CD4-positive, CD25-positive, alpha-beta regulatory T cell (primary cell): Measurements from ENCODE around the gene TTC5. TPM values are rescaled to one million over a fixed set of nuclear protein-coding genes. Genes with fewer than 3 reads are reported as not detected.
"Not testable (repeated sequence)": the region's sequence is repeated elsewhere in the genome, so short reads cannot be mapped to it uniquely, and the experiment has no call there.

Experiments
- ATAC-seq, 2 donors: fragments of 150-1000 bp; cut with Tn5 transposase; one replicate each; pipeline ENCODE4 v1.10.0; 2021; ENCODE audit warnings: low read depth in 2 of 2, moderate number of reproducible peaks in 2 of 2, moderate library complexity in 1 of 2
- DNase-seq, 3 donors: peaks; one replicate each; pipeline versions ENCODE4 v3.0.0 to v3.0.0-alpha.2; 2012 to 2022; ENCODE audit warnings: mixed read lengths in 1 of 3
- H3K27ac ChIP-seq: one replicate; pipeline ENCODE4 v1.7.0; 2013; ENCODE audit warnings: mild to moderate bottlenecking, low read length; ENCODE audit not compliant: insufficient read depth, poor library complexity, severe bottlenecking
- H3K27me3 ChIP-seq: one replicate; pipeline ENCODE4 v1.7.0; 2013; ENCODE audit warnings: low read length; ENCODE audit not compliant: control insufficient read depth, insufficient read depth
- H3K36me3 ChIP-seq: one replicate; pipeline ENCODE4 v1.7.0; 2013; ENCODE audit warnings: mild to moderate bottlenecking, low read length, moderate library complexity; ENCODE audit not compliant: control insufficient read depth, insufficient read depth
- H3K4me1 ChIP-seq: 2 replicates; pipeline ENCODE4 v1.7.0; 2013; ENCODE audit warnings: mild to moderate bottlenecking, low read length; ENCODE audit not compliant: insufficient read depth, control insufficient read depth, poor library complexity, severe bottlenecking
- H3K4me3 ChIP-seq: one replicate; pipeline ENCODE4 v1.7.0; 2013; ENCODE audit warnings: low read depth, mild to moderate bottlenecking, low read length, moderate library complexity
- H3K9me3 ChIP-seq, 2 experiments: 1 replicate in 1 of 2; 2 replicates in 1 of 2; pipeline ENCODE4 v1.7.0; 2013; ENCODE audit warnings: low read length in 2 of 2, mild to moderate bottlenecking in 1 of 2, moderate library complexity in 1 of 2; ENCODE audit not compliant: control insufficient read depth in 2 of 2
- H3K27ac Mint-ChIP-seq, 3 donors: one replicate each; pipeline ENCODE4 v1.8.0; 2020 to 2022; ENCODE audit warnings: mild to moderate bottlenecking in 3 of 3, mixed read lengths in 3 of 3, moderate library complexity in 2 of 3
- H3K27me3 Mint-ChIP-seq: one replicate; pipeline ENCODE4 v1.8.0; 2022; ENCODE audit warnings: mild to moderate bottlenecking, mixed read lengths
- H3K36me3 Mint-ChIP-seq: one replicate; pipeline ENCODE4 v1.8.0; 2020; ENCODE audit warnings: mixed read lengths
- H3K4me1 Mint-ChIP-seq, 4 donors: one replicate each; pipeline ENCODE4 v1.8.0; 2020 to 2022; ENCODE audit warnings: mixed read lengths in 4 of 4, mild to moderate bottlenecking in 1 of 4
- H3K4me3 Mint-ChIP-seq, 4 donors: one replicate each; pipeline ENCODE4 v1.8.0; 2020 to 2022; ENCODE audit warnings: mild to moderate bottlenecking in 4 of 4, mixed read lengths in 4 of 4, moderate library complexity in 3 of 4
- H3K9me3 Mint-ChIP-seq, 7 donors: one replicate each; pipeline ENCODE4 v1.8.0; 2020 to 2022; ENCODE audit warnings: mixed read lengths in 7 of 7, mild to moderate bottlenecking in 3 of 7, moderate library complexity in 2 of 7
- polyA plus RNA-seq, 4 donors: library from polyadenylated mRNA; unstranded; fragments of 300-500 nt; fragmentation: Illumina TruSeq; gene quantifications; one replicate each; pipeline ENCODE4 v1.2.3, GENCODE V29; 2021
- total RNA-seq: library from RNA; stranded (reverse); gene quantifications from one replicate; pipeline ENCODE4 v1.2.3, GENCODE V29; 2022

TTC5 gene
- total and polyA plus RNA-seq, 5 donors from 2014 or later: 17.0 to 24.1 (median 18.9) TPM

DNA sequence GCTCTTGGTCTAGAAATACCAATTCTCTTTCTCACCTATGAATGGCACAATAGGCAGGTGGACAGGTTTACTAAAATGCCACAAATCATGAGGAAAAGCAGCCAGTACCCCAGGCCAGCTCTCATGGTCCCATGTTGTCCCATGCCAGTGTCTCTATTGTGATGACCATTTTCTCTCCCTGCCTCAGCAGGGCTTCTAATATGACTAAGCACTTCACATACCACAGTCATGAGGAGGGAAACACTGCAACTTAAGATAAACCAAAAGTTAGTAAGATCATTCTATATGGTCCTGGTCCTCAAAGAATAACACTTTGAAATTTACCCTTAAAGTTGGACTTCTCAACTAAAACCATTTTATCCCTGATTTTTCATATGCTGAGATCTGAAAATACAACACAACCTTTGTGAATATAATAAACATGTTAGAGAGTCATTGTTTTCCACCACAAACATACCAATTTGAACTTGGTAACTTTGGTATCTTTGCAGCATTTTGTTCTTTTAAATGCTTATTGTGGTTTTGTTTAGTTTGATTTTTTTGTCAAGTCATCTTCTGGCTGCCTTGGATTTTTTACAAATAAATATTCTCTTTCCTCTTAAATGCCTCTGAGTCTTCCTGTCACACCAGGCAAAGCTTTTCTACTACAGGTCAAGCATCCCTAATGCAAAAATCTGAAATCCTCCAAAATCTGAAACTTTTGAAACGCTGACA, 3.6 kb downstream of the TTC5 start:
- DNase-seq: no peak
- ATAC-seq: no peak
- H3K27me3 ChIP-seq: no peaks in the 10 kb centered on the region
- peaks cover 21 to 40% (median 29%) of the 10 kb centered on the region in 4 donors for H3K4me1 Mint-ChIP-seq
- H3K4me1 ChIP-seq: peaks cover 25% of the 10 kb centered on the region
- H3K4me3 Mint-ChIP-seq: no peak overlapping the region
- peaks cover 43% of the 10 kb centered on the region for H3K36me3 ChIP-seq
- H3K9me3 Mint-ChIP-seq: no peaks in the 10 kb centered on the region
- H3K27ac ChIP-seq: no peak overlapping the region
- H3K27ac Mint-ChIP-seq: peak overlapping the region in 1 of 3 donors; percentile 34
- no peaks in the 10 kb centered on the region for H3K9me3 ChIP-seq
- H3K36me3 Mint-ChIP-seq: peaks cover 41% of the 10 kb centered on the region
- no peaks in the 10 kb centered on the region for H3K27me3 Mint-ChIP-seq
- H3K4me3 ChIP-seq: no peak overlapping the region

DNA sequence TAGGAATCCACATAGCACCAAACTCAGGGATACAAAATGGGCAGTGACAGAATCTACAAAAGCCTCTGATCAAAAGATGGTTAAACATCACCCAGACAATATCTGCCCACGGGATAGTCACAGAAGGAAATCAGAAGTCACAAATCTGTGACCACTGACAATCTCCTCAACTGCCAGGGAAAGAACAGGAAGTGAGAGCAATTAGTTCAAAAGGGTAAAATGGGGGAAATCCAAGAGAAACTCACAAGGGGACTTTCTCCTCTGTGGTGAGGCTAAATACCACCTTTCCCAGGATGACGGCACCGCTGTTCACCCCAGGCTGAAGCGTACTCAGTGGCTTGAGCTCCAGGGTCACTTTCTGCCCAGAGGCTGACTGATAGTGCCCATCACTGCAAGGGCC, 10.7 kb downstream of the TTC5 start:
- Mint-ChIP-seq H3K4me3 (no peak overlapping the region), H3K4me1 (peaks cover 0 to 17% (median 5%) of the 10 kb centered on the region in 4 donors), H3K27ac (peak overlapping the region in 1 of 3 donors; percentile 57), H3K36me3 (peaks cover 60% of the 10 kb centered on the region), H3K9me3 (no peaks in the 10 kb centered on the region), H3K27me3 (no peaks in the 10 kb centered on the region)
- Histone ChIP-seq H3K4me1 (no peaks in the 10 kb centered on the region), H3K27me3 (no peaks in the 10 kb centered on the region), H3K4me3 (no peak overlapping the region), H3K9me3 (no peaks in the 10 kb centered on the region), H3K27ac (no peak overlapping the region), H3K36me3 (peaks cover 91% of the 10 kb centered on the region)
- no peak for ATAC-seq
- DNase-seq: no peak

DNA sequence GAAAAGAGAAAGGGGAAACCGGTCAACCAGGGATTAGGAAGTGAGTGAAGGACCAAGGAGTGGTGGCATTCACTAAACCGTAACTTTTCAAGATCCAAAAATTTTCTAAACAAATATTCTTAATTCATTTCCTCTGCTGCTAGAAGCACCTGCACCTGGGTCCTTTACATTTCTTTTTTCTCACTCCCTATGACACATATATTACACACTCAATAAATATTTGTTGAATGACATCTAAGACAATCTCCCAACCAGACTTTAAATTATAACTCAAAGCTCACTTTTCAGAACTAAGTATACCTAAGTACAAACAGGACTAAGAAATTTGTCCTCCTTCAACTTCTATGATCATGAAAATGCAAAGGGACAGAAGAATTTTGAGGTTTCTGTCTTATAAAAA, 11.1 kb downstream of the TTC5 start:
- ATAC-seq (no peak), DNase-seq (no peak)
- no peaks in the 10 kb centered on the region for H3K27me3 ChIP-seq
- peaks cover 96% of the 10 kb centered on the region for H3K36me3 ChIP-seq
- no peak overlapping the region for H3K27ac ChIP-seq
- Mint-ChIP-seq H3K9me3 (no peaks in the 10 kb centered on the region), H3K4me3 (no peak overlapping the region), H3K36me3 (peaks cover 64% of the 10 kb centered on the region), H3K27ac (peak overlapping the region in 1 of 3 donors; percentile 57), H3K27me3 (no peaks in the 10 kb centered on the region), H3K4me1 (peaks cover 0 to 17% (median 5%) of the 10 kb centered on the region in 4 donors)
- no peak overlapping the region for H3K4me3 ChIP-seq
- no peaks in the 10 kb centered on the region for H3K4me1 ChIP-seq
- H3K9me3 ChIP-seq: no peaks in the 10 kb centered on the region

DNA sequence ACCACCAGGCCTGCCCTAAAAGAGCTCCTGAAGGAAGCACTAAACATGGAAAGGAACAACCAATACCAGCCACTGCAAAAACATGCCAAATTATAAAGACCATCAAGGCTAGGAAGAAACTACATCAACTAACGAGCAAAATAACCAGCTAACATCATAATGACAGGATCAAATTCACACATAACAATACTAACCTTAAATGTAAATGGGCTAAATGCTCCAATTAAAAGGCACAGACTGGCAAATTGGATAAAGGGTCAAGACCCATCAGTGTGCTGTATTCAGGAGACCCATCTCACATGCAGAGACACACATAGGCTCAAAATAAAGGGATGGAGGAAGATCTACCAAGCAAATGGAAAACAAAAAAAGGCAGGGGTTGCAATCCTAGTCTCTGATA, 23.8 kb downstream of the TTC5 start:
- Mint-ChIP-seq H3K9me3 (peaks cover 0 to 17% (median 7%) of the 10 kb centered on the region in 7 donors), H3K4me1 (peaks cover 12 to 43% (median 27%) of the 10 kb centered on the region in 4 donors), H3K36me3 (peaks cover 65% of the 10 kb centered on the region)
- not testable (repeated sequence) for H3K27me3 ChIP-seq, ATAC-seq, DNase-seq, H3K27me3 Mint-ChIP-seq, H3K27ac Mint-ChIP-seq, H3K4me3 Mint-ChIP-seq, H3K9me3 ChIP-seq, H3K27ac ChIP-seq, H3K4me3 ChIP-seq
- H3K4me1 ChIP-seq: peaks cover 18% of the 10 kb centered on the region
- H3K36me3 ChIP-seq: peaks cover 10% of the 10 kb centered on the region

DNA sequence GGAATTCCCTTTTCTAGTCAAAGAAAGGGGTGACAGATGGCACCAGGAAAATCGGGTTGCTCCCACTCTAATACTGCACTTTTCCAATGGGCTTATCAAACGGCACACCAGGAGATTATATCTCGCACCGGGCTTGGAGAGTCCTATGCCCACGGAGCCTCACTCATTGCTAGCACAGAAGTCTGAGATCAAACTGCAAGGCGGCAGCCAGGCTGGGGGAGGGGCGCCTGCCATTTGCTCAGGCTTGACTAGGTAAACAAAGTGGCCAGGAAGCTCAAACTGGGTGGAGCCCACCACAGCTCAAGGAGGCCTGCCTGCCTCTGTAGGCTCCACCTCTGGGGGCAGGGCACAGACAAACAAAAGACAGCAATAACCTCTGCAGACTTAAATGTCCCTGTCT, 25.5 kb downstream of the TTC5 start:
- Mint-ChIP-seq H3K9me3 (peaks cover 2 to 20% (median 10%) of the 10 kb centered on the region in 7 donors), H3K4me3 (peak overlapping the region; percentile 44 to 61 (median 54)), H3K4me1 (peaks cover 17 to 43% (median 27%) of the 10 kb centered on the region in 4 donors), H3K36me3 (peaks cover 60% of the 10 kb centered on the region), H3K27ac (peak overlapping the region; percentile 1 to 84 (median 82))
- DNase-seq: peak in 2 of 3 donors; percentile 41 to 67
- not testable (repeated sequence) for ATAC-seq, H3K9me3 ChIP-seq, H3K4me3 ChIP-seq, H3K36me3 ChIP-seq, H3K27ac ChIP-seq, H3K27me3 ChIP-seq, H3K27me3 Mint-ChIP-seq
- peaks cover 18% of the 10 kb centered on the region for H3K4me1 ChIP-seq

DNA sequence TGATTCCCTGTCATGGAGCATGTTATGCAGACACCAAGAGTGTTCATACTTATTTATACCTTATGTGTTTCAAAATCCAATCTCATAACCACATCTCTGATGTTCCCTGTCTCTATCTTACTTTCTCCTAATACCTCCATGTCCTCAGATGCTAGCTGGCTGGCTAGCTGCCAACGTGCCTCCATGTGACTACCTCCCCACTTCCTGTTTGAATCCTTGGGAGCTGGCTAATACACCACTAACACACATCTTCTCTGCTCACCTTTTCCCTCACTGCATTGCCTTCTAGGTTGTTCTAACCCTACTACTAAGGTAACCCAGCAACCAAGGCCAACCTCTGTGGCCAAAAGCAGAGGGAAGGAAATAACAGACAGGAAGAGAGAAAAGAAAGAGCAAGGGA, 27.3 kb downstream of the TTC5 start:
- Mint-ChIP-seq H3K4me1 (peaks cover 20 to 43% (median 27%) of the 10 kb centered on the region in 4 donors), H3K9me3 (peaks cover 4 to 30% (median 10%) of the 10 kb centered on the region in 7 donors), H3K27me3 (no peaks in the 10 kb centered on the region), H3K27ac (peak overlapping the region in 2 of 3 donors; percentile 2 to 38), H3K36me3 (peaks cover 68% of the 10 kb centered on the region), H3K4me3 (peak overlapping the region in 2 of 4 donors; percentile 0 to 31)
- no peak for ATAC-seq
- peak in 1 of 3 donors; percentile 54 for DNase-seq
- no peaks in the 10 kb centered on the region for H3K27me3 ChIP-seq
- no peak overlapping the region for H3K4me3 ChIP-seq
- H3K4me1 ChIP-seq: peaks cover 18% of the 10 kb centered on the region
- H3K27ac ChIP-seq: no peak overlapping the region
- peaks cover 0 to 12% of the 10 kb centered on the region in 2 experiments for H3K9me3 ChIP-seq
- peaks cover 2% of the 10 kb centered on the region for H3K36me3 ChIP-seq

DNA sequence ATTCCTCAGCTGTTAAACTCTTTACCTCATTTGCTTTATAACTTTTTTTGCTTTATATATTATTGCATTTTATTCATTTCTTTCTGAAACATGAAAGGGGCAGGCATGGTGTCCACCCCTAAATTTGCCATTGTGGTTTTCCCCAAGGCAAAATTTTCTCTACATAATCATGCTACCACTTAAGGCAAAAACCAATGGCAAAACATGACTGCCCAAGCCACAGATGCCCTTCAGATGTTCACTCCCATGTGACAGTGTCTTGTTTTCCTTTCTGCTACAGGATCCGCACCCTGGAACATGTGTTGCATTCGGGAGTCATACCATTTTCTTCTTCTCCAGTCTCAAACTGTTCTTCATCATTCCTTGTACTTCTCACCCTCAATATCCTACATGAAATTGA, 28.3 kb downstream of the TTC5 start:
- no peak for ATAC-seq
- DNase-seq: no peak
- Mint-ChIP-seq H3K27ac (peak overlapping the region in 1 of 3 donors; percentile 75), H3K27me3 (no peaks in the 10 kb centered on the region), H3K4me3 (no peak overlapping the region), H3K4me1 (peaks cover 20 to 39% (median 27%) of the 10 kb centered on the region in 4 donors), H3K9me3 (peaks cover 4 to 32% (median 6%) of the 10 kb centered on the region in 7 donors), H3K36me3 (peaks cover 61% of the 10 kb centered on the region)
- H3K4me3 ChIP-seq: no peak overlapping the region
- H3K27me3 ChIP-seq: no peaks in the 10 kb centered on the region
- H3K27ac ChIP-seq: no peak overlapping the region
- peaks cover 18% of the 10 kb centered on the region for H3K4me1 ChIP-seq
- peaks cover 2% of the 10 kb centered on the region for H3K36me3 ChIP-seq
- peaks cover 3 to 22% of the 10 kb centered on the region in 2 experiments for H3K9me3 ChIP-seq

DNA sequence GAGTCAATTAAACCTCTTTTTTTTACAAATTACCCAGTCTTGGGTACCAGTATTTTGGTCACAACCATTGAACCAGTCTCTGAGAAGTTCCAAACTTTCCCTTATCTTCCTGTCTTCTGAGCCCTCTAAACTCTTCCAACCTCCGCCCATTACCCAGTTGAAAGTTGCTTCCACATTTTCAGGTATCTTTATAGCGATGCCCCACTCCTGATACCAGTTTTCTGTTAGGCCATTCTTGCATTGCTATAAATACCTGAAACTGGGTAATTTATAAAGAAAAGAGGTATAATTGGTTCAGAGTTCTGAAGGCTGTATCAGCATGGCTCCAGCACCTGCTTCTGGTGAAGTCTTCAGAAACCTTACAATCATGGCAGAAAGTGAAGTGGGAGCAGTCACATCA, 31.7 kb downstream of the TTC5 start:
- no peaks in the 10 kb centered on the region for H3K27me3 ChIP-seq
- ATAC-seq: no peak
- no peak overlapping the region for H3K4me3 Mint-ChIP-seq
- peaks cover 48% of the 10 kb centered on the region for H3K36me3 Mint-ChIP-seq
- H3K9me3 ChIP-seq: peaks cover 9 to 33% of the 10 kb centered on the region in 2 experiments
- H3K4me3 ChIP-seq: no peak overlapping the region
- no peak overlapping the region for H3K27ac Mint-ChIP-seq
- H3K36me3 ChIP-seq: no peaks in the 10 kb centered on the region
- H3K4me1 Mint-ChIP-seq: peaks cover 10 to 20% (median 14%) of the 10 kb centered on the region in 4 donors
- H3K9me3 Mint-ChIP-seq: peaks cover 5 to 38% (median 12%) of the 10 kb centered on the region in 7 donors
- H3K27me3 Mint-ChIP-seq: no peaks in the 10 kb centered on the region
- H3K4me1 ChIP-seq: peaks cover 8% of the 10 kb centered on the region
- no peak overlapping the region for H3K27ac ChIP-seq
- DNase-seq: no peak
